WI38 (cell line): ENCODE measurements around the gene C2orf81.

ENCODE experiments used
- H3K4me3 ChIP-seq: 2 replicates; pipeline ENCODE4 v1.5.1; 2011; ENCODE audit warnings: low read depth, mild to moderate bottlenecking, control low read depth, low read length
- CTCF ChIP-seq: IDR thresholded peaks from 2 replicates; pipeline ENCODE4 v1.5.1; 2012; ENCODE audit warnings: low read depth, mild to moderate bottlenecking, control low read depth, low read length

The C2orf81 gene

GRCh38 chr2:74458938-74459363 lies 37.5 kb upstream of the C2orf81 start:
- peak overlapping the region; percentile 79 for H3K4me3 ChIP-seq
- no peak for TF ChIP-seq CTCF

GRCh38 chr2:74458132-74458937 lies 36.9 kb upstream of the C2orf81 start, which contains the start of gene WBP1:
Gene WBP1, plus strand, starts transcription at chr2:74458438. Its CDS starts 165 bp downstream, at chr2:74458603.
- no peak for TF ChIP-seq CTCF
- H3K4me3 ChIP-seq = peak within 1 kb of the TSS; percentile 79

GRCh38 chr2:74457549-74458131 lies 36.2 kb upstream of the C2orf81 start:
- peak overlapping the region; percentile 70 for H3K4me3 ChIP-seq

GRCh38 chr2:74457129-74457548 lies 35.7 kb upstream of the C2orf81 start:
- H3K4me3 ChIP-seq = peak overlapping the region; percentile 70
- no peak for TF ChIP-seq CTCF

More at GRCh38 chr2:74457549-74458131, 36.2 kb upstream of the C2orf81 start:
- no peak for TF ChIP-seq CTCF

GRCh38 chr2:74454654-74455511 lies 33.5 kb upstream of the C2orf81 start, which contains the start of gene INO80B:
Gene INO80B, plus strand, starts transcription at chr2:74455087. Its CDS starts 30 bp downstream, at chr2:74455117.
- no peak for TF ChIP-seq CTCF
- peak within 1 kb of the TSS; percentile 72 for H3K4me3 ChIP-seq

- no peak overlapping the region for H3K4me3 ChIP-seq
- TF ChIP-seq CTCF = no peak
These were observed 29.3 kb upstream of the C2orf81 start for GRCh38 chr2:74450570-74451190.
